Measurements from ENCODE around the gene ABLIM1. TPM values are rescaled to one million over a fixed set of nuclear protein-coding genes. Genes with fewer than 3 reads are reported as not detected.

The ABLIM1 gene
- total RNA-seq, 1 experiment from 2014 or later, result 89.4 TPM

DNA sequence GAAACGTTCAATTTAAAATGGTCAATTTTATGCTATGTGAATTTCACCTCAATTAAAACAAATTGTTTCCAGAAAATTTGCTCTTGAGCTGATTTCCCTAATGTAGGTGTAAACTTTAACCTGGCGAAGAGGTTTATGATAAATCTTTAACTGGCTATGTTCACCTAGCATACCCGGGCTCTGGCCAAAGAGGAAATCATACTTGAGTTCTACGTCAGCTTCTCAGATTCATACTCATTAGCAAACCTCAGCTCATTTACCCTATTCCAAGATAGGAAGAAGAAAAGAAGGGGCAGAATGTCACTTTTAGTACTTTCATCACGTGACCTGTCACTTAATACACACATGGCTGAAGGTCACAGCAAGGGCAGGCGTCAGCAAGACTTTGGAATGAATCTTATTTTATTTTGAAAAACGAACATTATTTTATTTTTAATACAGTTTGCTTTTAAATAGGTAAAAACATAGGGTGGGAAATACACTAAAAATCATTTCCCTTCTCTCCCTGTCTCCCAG, 97.0 kb downstream of the ABLIM1 start:
- Mint-ChIP-seq H3K4me1 (ENCODE audit: low read depth, unreplicated experiment) (peaks cover 18% of the 10 kb centered on the region), H3K9me3 (ENCODE audit: low read depth, unreplicated experiment) (no peaks in the 10 kb centered on the region), H3K27me3 (ENCODE audit: unreplicated experiment) (no peaks in the 10 kb centered on the region), H3K4me3 (ENCODE audit: low read depth, unreplicated experiment) (no peak overlapping the region), H3K27ac (ENCODE audit: unreplicated experiment) (no peak overlapping the region), H3K36me3 (ENCODE audit: insufficient read depth, unreplicated experiment) (no peaks in the 10 kb centered on the region)
- TF ChIP-seq, protein P1, sequence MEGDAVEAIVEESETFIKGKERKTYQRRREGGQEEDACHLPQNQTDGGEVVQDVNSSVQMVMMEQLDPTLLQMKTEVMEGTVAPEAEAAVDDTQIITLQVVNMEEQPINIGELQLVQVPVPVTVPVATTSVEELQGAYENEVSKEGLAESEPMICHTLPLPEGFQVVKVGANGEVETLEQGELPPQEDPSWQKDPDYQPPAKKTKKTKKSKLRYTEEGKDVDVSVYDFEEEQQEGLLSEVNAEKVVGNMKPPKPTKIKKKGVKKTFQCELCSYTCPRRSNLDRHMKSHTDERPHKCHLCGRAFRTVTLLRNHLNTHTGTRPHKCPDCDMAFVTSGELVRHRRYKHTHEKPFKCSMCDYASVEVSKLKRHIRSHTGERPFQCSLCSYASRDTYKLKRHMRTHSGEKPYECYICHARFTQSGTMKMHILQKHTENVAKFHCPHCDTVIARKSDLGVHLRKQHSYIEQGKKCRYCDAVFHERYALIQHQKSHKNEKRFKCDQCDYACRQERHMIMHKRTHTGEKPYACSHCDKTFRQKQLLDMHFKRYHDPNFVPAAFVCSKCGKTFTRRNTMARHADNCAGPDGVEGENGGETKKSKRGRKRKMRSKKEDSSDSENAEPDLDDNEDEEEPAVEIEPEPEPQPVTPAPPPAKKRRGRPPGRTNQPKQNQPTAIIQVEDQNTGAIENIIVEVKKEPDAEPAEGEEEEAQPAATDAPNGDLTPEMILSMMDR (IDR thresholded peaks at IDR 0.05; ENCODE audit: unreplicated experiment), result no peak
- no peak for DNase-seq
- BruUV-seq (replicated peaks), result no TSS peak
- CTCF ChIA-PET, result interaction anchor here (0.6 kb wide), 1 partner anchor 133 kb away, joined by 4 read pairs; no protein-coding TSS in a partner anchor
- intact Hi-C loops (cut with micrococcal nuclease; ENCODE audit: unreplicated experiment), result loop anchor here (5.0 kb wide), 1 partner anchor 71 kb away; no protein-coding TSS in a partner anchor

DNA sequence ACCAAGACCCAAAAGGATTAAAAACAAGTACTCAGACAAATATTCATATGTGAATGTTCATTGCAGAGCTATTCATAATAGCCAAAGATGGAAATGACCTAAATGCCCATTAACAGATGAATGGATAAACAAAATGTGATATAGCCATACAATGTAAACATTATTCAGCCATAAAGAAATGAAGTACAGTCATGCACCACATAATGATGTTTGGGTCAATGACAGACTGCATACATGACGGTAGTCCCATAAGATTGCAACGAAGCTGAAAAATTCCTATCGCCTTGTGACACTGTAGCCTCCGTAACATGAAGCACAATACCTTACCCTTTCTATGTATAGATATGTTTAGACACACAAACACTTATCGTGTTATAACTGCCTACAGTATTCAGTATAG, 97.9 kb downstream of the ABLIM1 start:
- intact Hi-C loops (cut with micrococcal nuclease; ENCODE audit: unreplicated experiment), result loop anchor here (5.0 kb wide), 1 partner anchor 72 kb away; no protein-coding TSS in a partner anchor
- no peaks in the 10 kb centered on the region for H3K9me3 Mint-ChIP-seq (ENCODE audit: low read depth, unreplicated experiment)
- CTCF ChIA-PET, result no interaction called here

DNA sequence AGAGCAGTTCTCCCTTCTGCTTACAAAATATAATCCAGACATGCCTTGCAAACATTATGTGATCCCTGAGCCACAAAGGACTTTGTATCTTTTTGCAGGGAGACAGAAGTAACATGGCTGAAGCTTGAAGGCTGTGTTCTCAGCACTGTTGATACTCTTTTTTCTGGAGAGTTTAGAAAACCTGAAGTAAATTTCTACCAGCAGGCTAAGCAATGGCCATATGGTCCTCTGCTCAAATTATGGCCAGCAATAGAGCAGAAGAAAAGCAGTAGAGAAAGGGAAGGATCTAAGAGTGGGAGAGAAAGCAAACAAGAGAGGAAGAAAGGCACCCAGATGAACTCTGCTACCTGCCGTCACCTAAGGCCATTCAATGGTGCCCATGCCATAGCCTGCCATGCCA, 98.4 kb downstream of the ABLIM1 start:
- no peaks in the 10 kb centered on the region for H3K9me3 Mint-ChIP-seq (ENCODE audit: low read depth, unreplicated experiment)
- H3K36me3 Mint-ChIP-seq (ENCODE audit: insufficient read depth, unreplicated experiment), result no peaks in the 10 kb centered on the region
- no peak overlapping the region for H3K4me3 Mint-ChIP-seq (ENCODE audit: low read depth, unreplicated experiment)
- H3K27ac Mint-ChIP-seq (ENCODE audit: unreplicated experiment), result no peak overlapping the region
- H3K4me1 Mint-ChIP-seq (ENCODE audit: low read depth, unreplicated experiment), result peaks cover 18% of the 10 kb centered on the region
- intact Hi-C loops (cut with micrococcal nuclease; ENCODE audit: unreplicated experiment), result loop anchor here (5.0 kb wide), 1 partner anchor 73 kb away; no protein-coding TSS in a partner anchor
- H3K27me3 Mint-ChIP-seq (ENCODE audit: unreplicated experiment), result no peaks in the 10 kb centered on the region
- no TSS peak for BruUV-seq (replicated peaks)
- CTCF ChIA-PET, result no interaction called here
- DNase-seq, result no peak
- TF ChIP-seq, protein P1 (IDR thresholded peaks at IDR 0.05; ENCODE audit: unreplicated experiment), result no peak

More for the DNA sequence above, 97.9 kb downstream of the ABLIM1 start:
- DNase-seq, result no peak
- BruUV-seq (replicated peaks), result no TSS peak
- Mint-ChIP-seq H3K4me3 (ENCODE audit: low read depth, unreplicated experiment) (no peak overlapping the region), H3K27me3 (ENCODE audit: unreplicated experiment) (no peaks in the 10 kb centered on the region), H3K27ac (ENCODE audit: unreplicated experiment) (no peak overlapping the region), H3K36me3 (ENCODE audit: insufficient read depth, unreplicated experiment) (no peaks in the 10 kb centered on the region), H3K4me1 (ENCODE audit: low read depth, unreplicated experiment) (peaks cover 18% of the 10 kb centered on the region)
- TF ChIP-seq, protein P1 (IDR thresholded peaks at IDR 0.05; ENCODE audit: unreplicated experiment), result no peak

DNA sequence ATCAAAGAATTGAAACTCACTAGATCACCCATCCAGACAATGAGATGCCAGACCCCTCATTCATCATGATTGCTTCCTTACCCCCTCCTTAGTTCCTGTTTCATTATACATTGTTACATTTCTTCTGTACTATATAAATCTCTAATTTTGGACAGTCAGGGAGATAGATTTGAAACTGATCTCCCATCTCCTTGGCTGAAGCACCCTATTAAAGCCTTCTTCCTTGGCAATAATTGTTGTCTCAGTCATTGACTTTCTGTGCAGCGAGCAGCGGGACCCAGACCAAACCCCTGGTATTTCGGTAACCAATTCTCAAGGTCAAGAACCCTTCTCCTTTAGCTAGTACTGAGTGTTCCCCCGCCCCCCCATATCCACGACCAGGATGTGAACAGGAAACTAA, 100.2 kb downstream of the ABLIM1 start:
- H3K27ac Mint-ChIP-seq (ENCODE audit: unreplicated experiment), result no peak overlapping the region
- H3K27me3 Mint-ChIP-seq (ENCODE audit: unreplicated experiment), result no peaks in the 10 kb centered on the region
- TF ChIP-seq, protein P1 (IDR thresholded peaks at IDR 0.05; ENCODE audit: unreplicated experiment), result no peak
- no peaks in the 10 kb centered on the region for H3K9me3 Mint-ChIP-seq (ENCODE audit: low read depth, unreplicated experiment)
- no TSS peak for BruUV-seq (replicated peaks)
- no peak for DNase-seq
- no peak overlapping the region for H3K4me3 Mint-ChIP-seq (ENCODE audit: low read depth, unreplicated experiment)
- peaks cover 18% of the 10 kb centered on the region for H3K4me1 Mint-ChIP-seq (ENCODE audit: low read depth, unreplicated experiment)
- H3K36me3 Mint-ChIP-seq (ENCODE audit: insufficient read depth, unreplicated experiment), result no peaks in the 10 kb centered on the region
- intact Hi-C loops (cut with micrococcal nuclease; ENCODE audit: unreplicated experiment), result no loop called here
- CTCF ChIA-PET, result interaction anchor here (0.7 kb wide), 1 partner anchor 492 kb away, joined by 3 read pairs; no protein-coding TSS in a partner anchor
